HG03354 (cell line): ENCODE data around the gene DCXR.

Source experiments
- ATAC-seq: cut with Tn5 transposase; IDR thresholded peaks from one replicate; pipeline ENCODE4 v1.9.1; 2021; ENCODE audit warnings: mild to moderate bottlenecking; ENCODE audit not compliant: unreplicated experiment, poor library complexity, severe bottlenecking

The DCXR gene

GRCh38 chr17:82037092-82037888, at the start of gene DCXR:
DCXR (minus strand) TSS chr17:82037697; CDS start chr17:82037682, 15 bp downstream.
- peak; percentile 91 for ATAC-seq

DNA sequence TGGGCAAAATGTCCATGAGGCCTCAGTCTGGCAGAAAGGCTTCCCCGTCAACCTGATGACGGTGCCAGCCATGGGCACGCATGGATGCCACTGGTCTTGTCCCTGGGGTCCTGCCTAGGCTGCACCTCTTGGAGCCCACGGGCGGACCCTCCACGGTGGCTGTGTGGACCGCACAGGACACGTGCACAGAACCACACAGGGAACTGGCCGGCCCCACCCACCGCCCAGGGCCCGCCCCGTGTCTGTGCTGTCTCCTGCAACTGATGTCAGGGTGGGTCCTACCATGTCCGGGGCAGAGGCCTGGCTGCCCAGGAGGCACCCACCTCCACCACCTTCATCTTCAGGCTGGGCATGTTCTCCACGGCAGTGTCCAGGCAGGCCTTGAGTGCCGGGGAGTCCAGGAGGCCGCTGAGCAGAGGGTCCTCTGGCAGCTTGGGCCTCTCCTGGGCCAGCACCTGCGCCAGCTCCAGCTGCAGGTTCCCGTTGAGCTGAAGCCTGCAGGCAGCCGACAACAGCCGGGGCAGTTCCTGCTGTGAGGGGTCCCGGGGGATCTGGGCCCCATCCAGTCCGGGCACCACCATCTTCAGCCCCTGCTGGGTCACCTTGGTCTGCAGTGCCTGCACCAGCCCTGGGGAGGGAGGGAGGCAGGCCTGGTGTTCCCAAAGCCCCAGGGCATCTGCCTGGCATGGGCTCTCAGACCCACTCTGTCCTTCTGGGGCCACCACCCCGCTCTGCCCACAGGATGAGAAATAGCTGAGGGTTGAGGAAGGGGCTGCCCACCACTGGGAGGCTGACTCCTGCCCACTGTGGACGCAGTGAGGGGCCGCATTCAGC, 48.7 kb upstream of the DCXR start:
- no peak for ATAC-seq

DNA sequence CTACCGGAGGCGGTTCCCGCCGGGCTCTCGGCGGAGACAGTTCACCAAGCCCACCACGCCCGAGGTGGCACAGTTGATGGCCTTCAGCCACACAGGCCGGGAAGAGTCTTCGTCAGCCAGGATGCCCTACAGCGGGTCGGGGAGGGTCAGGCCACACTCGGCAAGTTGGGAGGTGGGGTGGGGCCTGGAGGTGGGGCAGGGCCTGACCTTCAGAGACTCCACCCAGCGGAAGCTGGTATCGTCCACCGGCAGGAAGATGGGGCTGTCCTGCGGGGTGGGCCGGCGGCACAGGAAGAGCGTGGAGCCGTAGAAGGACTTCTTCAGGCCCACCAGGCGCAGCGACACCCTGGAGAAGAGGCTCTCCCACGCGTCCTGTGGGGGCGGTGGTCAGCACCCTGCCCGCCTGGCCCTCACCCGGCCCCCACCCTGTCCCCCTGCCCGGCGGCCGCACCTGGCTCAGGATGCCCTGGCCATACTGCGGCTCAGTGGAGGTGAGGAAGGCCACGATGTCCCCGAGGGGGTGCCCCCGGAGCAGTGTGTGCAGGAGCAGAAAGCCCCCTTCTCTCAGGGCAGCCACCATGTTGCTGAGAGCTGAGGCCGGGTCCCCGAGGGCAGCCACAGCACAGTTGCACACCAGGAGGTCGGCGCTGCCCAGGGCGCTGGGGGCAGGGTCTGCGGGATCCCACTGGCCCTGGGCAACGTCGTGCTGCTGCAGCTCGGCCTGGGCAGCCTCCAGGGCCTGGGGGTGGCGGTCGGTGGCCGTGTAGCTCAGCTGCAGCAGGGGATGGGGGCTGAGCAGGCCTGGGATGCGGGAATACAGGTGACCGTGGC, 47.7 kb upstream of the DCXR start:
- no peak for ATAC-seq

- no peak for ATAC-seq
Measured at GRCh38 chr17:82084373-82085030, 47.0 kb upstream of the DCXR start.

DNA sequence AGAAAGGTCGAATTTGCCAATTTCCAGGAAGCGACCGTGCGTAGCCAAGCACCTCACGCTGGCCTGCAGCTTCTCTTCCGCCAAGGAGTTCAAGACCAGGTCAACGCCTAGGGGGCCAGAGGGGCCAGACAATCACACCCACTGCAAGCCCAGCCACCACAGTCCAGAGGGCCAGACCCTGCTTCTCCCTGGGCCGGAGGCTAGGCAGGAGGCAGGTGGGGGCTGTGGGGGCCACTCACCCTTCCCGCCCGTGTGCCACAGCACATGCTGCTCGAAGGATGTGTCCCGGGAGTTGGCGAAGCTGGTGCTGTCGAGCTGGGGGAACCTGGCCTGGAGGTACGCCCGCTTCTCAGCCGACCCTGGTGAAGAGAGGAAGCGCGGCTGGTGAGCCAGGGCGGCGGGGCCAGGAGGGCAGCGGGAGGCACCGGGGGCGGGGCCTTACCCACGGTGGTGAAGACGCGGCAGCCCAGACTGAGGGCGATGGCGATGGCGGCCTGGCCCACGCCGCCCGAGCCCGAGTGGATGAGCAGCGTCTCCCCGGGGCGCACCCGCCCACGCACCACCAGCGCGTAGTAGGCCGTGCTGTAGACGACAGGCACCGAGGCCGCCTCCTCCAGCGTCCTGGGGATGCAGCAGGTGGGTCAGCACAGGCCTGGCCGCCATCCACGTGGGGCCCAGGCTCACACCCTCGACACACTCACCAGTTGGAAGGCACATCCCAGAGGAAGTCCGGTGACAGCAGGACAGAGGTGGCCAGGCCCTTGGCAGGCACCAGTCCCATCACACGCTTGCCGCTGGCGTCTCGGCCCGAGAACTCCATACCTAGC, 46.2 kb upstream of the DCXR start:
- no peak for ATAC-seq

GRCh38 chr17:82083009-82083408, 45.5 kb upstream of the DCXR start:
- ATAC-seq, result no peak

DNA sequence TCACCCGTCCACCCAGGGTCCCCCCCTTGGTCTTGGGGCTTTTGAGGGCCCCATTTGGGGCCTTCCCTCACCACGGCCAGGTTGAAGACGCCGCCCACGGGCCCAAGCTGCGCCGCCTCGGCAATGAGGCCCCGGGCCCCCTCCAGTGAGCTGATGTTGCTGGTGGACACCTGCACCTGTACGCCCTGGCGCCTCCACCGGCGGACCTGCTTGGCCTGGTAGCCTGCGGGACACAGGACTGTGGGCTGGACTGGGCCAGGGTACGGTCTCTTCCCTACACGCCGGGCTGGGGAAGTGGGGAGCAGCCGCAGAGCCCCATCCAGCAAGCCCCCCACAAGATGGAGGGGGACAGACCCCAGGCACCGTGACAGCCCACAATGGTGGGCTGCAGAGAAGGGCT, 45.0 kb upstream of the DCXR start:
- ATAC-seq, result no peak

DNA sequence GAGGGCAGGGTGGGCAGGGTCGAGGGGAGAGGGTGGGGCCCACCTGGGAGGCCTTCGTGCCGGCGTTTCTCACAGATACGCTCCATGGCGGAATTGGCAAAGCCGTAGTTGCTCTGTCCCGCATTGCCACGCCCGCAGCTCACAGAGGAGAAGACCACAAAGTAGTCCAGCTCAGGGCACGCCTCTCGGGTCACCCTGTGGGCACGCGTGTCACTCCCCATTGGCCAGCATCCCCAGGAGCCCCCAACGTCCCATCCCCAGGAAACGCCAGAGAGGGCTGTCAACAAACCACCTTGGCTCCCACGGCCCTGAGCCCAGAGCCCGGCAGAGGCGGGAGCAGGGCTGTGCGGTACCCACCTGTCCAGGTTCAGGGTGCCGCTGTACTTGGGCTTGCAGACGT, 44.5 kb upstream of the DCXR start:
- ATAC-seq, result no peak

- no peak for ATAC-seq
Measured at GRCh38 chr17:82081546-82081945, 44.0 kb upstream of the DCXR start.

GRCh38 chr17:82080789-82081464, 43.4 kb upstream of the DCXR start:
- ATAC-seq, result no peak

- ATAC-seq, result no peak
Measured at GRCh38 chr17:82080048-82080788, 42.7 kb upstream of the DCXR start.

DNA sequence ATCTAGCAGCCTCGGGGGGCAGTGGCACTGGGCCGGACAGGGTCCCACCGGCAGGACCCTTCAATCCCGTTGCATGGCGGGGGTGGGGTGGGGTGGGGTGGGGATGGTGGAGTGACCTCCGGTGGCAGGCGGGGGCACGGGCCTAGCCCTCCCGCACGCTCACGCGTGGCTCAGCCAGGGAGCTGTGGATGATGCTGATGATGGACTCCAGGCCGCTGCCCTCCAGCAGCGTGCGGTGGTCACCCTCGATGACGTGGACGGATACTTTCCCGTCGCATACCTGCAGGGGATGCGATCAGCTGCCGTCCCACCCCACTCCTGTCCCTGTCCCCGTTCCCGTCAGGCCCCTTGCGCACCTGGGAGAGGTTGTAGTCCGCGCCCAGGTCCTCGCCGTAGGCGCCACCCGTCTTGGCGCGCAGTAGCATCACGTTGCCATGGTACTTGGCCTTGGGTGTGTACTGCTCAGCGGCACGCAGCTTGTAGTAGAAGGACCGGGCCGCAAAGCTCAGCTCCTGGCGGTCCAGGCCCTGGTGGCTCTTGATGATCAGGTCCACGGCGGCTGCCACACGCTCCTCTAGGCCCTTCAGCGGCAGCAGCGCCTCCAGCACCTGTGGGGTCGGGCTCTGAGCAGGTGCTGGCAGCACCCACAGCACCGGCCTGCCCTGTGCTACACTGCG, 41.6 kb upstream of the DCXR start:
- no peak for ATAC-seq

- no peak for ATAC-seq
Measured at GRCh38 chr17:82078433-82078832, 40.9 kb upstream of the DCXR start.

- ATAC-seq, result no peak
Measured at GRCh38 chr17:82077617-82078358, 40.3 kb upstream of the DCXR start.

GRCh38 chr17:82076785-82077591, 39.5 kb upstream of the DCXR start:
- ATAC-seq, result no peak
